Smooth muscle cell (in vitro differentiated cells): ENCODE measurements around the gene GYS2. TPM values are rescaled to one million over a fixed set of nuclear protein-coding genes. Genes with fewer than 3 reads are reported as not detected.

Experiments
- DNase-seq: peaks from one replicate; lab custom pipeline; 2025; ENCODE audit not compliant: unreplicated experiment; lab: John Stamatoyannopoulos, UW
- H2AFZ ChIP-seq: fragments of 200-600 bp; sonication (generic); 2 replicates; pipeline ENCODE4 v1.6.0; 2016; ENCODE audit warnings: antibody characterized with exemption, low read depth, mild to moderate bottlenecking
- H3F3A ChIP-seq: fragments of 200-600 bp; sonication (generic); 2 replicates; pipeline ENCODE4 v1.6.0; 2017; ENCODE audit warnings: antibody characterized with exemption, low read depth
- H3K27ac ChIP-seq: fragments of 200-600 bp; sonication (generic); 2 replicates; pipeline ENCODE4 v1.5.1; 2016; ENCODE audit warnings: low read depth, mild to moderate bottlenecking
- H3K27me3 ChIP-seq: fragments of 200-600 bp; sonication (generic); 2 replicates; pipeline ENCODE4 v1.6.1; 2016; ENCODE audit warnings: low read depth, mild to moderate bottlenecking
- H3K36me3 ChIP-seq: fragments of 200-600 bp; sonication (generic); 2 replicates; pipeline ENCODE4 v1.5.1; 2016; ENCODE audit warnings: low read depth
- H3K4me1 ChIP-seq: fragments of 200-600 bp; sonication (generic); 2 replicates; pipeline ENCODE4 v1.5.1; 2016; ENCODE audit warnings: low read depth
- H3K4me2 ChIP-seq: fragments of 200-600 bp; sonication (generic); 2 replicates; pipeline ENCODE4 v1.6.0; 2016; ENCODE audit warnings: mild to moderate bottlenecking
- H3K4me3 ChIP-seq: fragments of 200-600 bp; sonication (generic); 2 replicates; pipeline ENCODE4 v1.5.1; 2016; ENCODE audit warnings: mild to moderate bottlenecking
- H3K79me2 ChIP-seq: fragments of 200-600 bp; sonication (generic); 2 replicates; pipeline ENCODE4 v1.6.0; 2016; ENCODE audit warnings: low read depth, mild to moderate bottlenecking
- H3K9ac ChIP-seq: fragments of 200-600 bp; sonication (generic); 2 replicates; pipeline ENCODE4 v1.6.0; 2016; ENCODE audit warnings: low read depth
- H3K9me3 ChIP-seq: fragments of 200-600 bp; sonication (generic); replicated peaks from 2 replicates; pipeline ENCODE4 v1.5.1; 2016; ENCODE audit warnings: low read depth
- H4K20me1 ChIP-seq: fragments of 200-600 bp; sonication (generic); 2 replicates; pipeline ENCODE4 v1.6.0; 2016; ENCODE audit warnings: low read depth
- CTCF ChIP-seq: fragments of 200-600 bp; sonication (generic); IDR thresholded peaks from 2 replicates; pipeline ENCODE4 v1.5.1; 2017; ENCODE audit warnings: borderline replicate concordance, mild to moderate bottlenecking, antibody characterized with exemption; ENCODE audit not compliant: insufficient read depth, poor library complexity, severe bottlenecking
- WGBS: methylation state at CpG from one replicate; pipeline ENCODE4 v1.1.7; 2016; ENCODE audit warnings: low lambda C conversion rate; 5-methylcytosine and 5-hydroxymethylcytosine counted together
- polyA plus RNA-seq: library from polyadenylated mRNA; unstranded; fragments of >200 nt; fragmentation: Nextera tagmentation; extraction: Ambion mirVana; gene quantifications from 2 replicates; pipeline ENCODE4 v1.2.1, GENCODE V29; 2016
- total RNA-seq: library from RNA; depleted of rRNA; stranded (reverse); fragments of >200 nt; gene quantifications from 2 replicates; pipeline ENCODE4 v1.2.3, GENCODE V29; 2014

GYS2 gene
- total and polyA plus RNA-seq, 2 experiments from 2014 or later, result not detected

DNA sequence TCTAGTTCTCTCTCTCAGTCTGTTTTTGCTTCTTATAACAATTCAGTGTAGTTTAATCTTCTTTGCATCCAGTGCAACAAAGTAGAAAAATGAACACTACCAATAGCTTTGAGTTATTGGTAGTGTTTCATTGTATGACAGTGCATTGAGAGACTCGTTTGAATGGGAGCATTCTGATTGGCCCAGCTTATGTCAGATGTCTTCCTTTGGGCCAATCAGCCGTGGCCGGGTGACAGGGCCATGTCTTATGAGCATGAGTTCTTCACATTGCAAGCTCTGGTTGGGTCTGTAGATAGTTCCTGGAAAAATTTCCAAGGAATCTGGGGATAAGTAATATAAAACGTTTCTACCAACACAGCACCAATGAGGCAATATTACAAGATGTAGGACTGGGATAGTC, 36.5 kb downstream of the GYS2 start:
- 85% methylated on average over 4 of the region's 4 CpGs for WGBS
- H3K36me3 ChIP-seq, result no peaks in the 10 kb centered on the region
- no peaks in the 10 kb centered on the region for H3K9me3 ChIP-seq
- H2AFZ ChIP-seq, result no peak overlapping the region
- H3K27ac ChIP-seq, result no peak overlapping the region
- H3K27me3 ChIP-seq, result no peaks in the 10 kb centered on the region
- DNase-seq, result no peak
- no peak for TF ChIP-seq CTCF
- H3K4me1 ChIP-seq, result no peaks in the 10 kb centered on the region
- no peaks in the 10 kb centered on the region for H4K20me1 ChIP-seq
- H3K4me2 ChIP-seq, result no peak overlapping the region
- H3K9ac ChIP-seq, result no peak overlapping the region
- H3K4me3 ChIP-seq, result no peak overlapping the region
- no peaks in the 10 kb centered on the region for H3F3A ChIP-seq
- H3K79me2 ChIP-seq, result no peaks in the 10 kb centered on the region

- Histone ChIP-seq H3K9me3 (no peaks in the 10 kb centered on the region), H3K9ac (no peak overlapping the region), H3K27ac (no peak overlapping the region), H2AFZ (no peak overlapping the region), H3F3A (no peaks in the 10 kb centered on the region), H3K4me2 (no peak overlapping the region), H4K20me1 (no peaks in the 10 kb centered on the region), H3K27me3 (no peaks in the 10 kb centered on the region), H3K4me1 (no peaks in the 10 kb centered on the region), H3K4me3 (no peak overlapping the region), H3K79me2 (no peaks in the 10 kb centered on the region), H3K36me3 (no peaks in the 10 kb centered on the region)
- WGBS, result 91% methylated on average over 3 of the region's 3 CpGs
- DNase-seq, result no peak
- no peak for TF ChIP-seq CTCF
Observed at GRCh38 chr12:21566907-21567394, 37.7 kb downstream of the GYS2 start.

GRCh38 chr12:21566223-21566906, 38.3 kb downstream of the GYS2 start:
- H4K20me1 ChIP-seq, result no peaks in the 10 kb centered on the region
- no peak overlapping the region for H3K27ac ChIP-seq
- no peak overlapping the region for H3K9ac ChIP-seq
- 83% methylated on average over 5 of the region's 5 CpGs for WGBS
- H3K9me3 ChIP-seq, result no peaks in the 10 kb centered on the region
- H2AFZ ChIP-seq, result no peak overlapping the region
- H3K79me2 ChIP-seq, result no peaks in the 10 kb centered on the region
- DNase-seq, result no peak
- no peaks in the 10 kb centered on the region for H3K36me3 ChIP-seq
- no peak overlapping the region for H3K4me3 ChIP-seq
- H3K27me3 ChIP-seq, result no peaks in the 10 kb centered on the region
- H3K4me2 ChIP-seq, result no peak overlapping the region
- no peak for TF ChIP-seq CTCF
- no peaks in the 10 kb centered on the region for H3K4me1 ChIP-seq
- H3F3A ChIP-seq, result no peaks in the 10 kb centered on the region

DNA sequence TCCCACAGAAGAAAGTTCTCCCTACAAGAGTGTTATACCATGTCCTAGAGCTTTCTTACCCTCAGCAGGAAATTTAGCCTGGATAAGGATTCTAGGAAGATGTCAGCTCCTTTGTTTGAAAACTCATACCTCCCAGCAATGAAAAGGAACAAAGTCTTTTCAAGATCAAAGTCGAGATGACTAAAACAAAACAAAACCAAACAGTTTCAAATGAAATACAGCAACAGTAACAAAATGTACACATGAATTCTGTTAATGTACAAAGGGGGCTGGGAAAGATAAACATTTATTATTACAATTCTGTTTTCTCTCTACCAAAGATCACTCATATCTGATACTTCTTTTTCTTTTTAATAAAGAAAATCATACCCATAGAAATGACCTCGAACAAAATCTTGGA, 41.8 kb downstream of the GYS2 start:
- Histone ChIP-seq H3K9ac (no peak overlapping the region), H2AFZ (no peak overlapping the region), H3K4me3 (no peak overlapping the region), H3K36me3 (no peaks in the 10 kb centered on the region), H3K79me2 (no peaks in the 10 kb centered on the region), H4K20me1 (no peaks in the 10 kb centered on the region), H3K27me3 (no peaks in the 10 kb centered on the region), H3K27ac (no peak overlapping the region), H3K9me3 (no peaks in the 10 kb centered on the region), H3K4me2 (no peak overlapping the region), H3F3A (no peaks in the 10 kb centered on the region), H3K4me1 (no peaks in the 10 kb centered on the region)
- TF ChIP-seq CTCF, result no peak
- 72% methylated on average over 2 of the region's 2 CpGs for WGBS
- DNase-seq, result no peak
